Measurements from ENCODE around the gene SLC27A4.

DNA sequence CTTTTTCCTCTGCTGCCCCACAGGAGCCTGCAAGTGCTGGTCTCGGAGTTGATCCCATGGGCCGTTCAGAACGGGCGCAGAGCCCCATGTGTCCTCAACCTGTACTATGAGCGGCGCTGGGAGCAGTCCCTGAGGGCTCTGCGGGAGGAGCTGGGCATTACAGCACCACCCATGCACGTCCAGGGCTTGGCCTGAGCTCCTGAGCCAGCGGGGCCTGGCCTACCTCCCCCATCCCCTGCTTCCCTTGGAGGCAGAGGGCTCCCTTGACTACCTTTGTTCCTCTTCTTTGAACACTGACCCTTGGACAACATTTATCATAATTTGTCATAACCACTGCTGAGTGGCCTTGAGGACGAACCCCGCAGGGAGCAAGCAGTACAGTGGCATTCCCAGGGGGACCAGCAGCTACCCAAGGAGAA lies 6.9 kb upstream of the SLC27A4 start:
- no peak for TF ChIP-seq EZH2phosphoT487 (IDR thresholded peaks at IDR 0.05; ENCODE audit: insufficient read depth, low read depth)
- no peak for TF ChIP-seq EZH2 (IDR thresholded peaks at IDR 0.05; ENCODE audit: insufficient read depth, poor library complexity, severe bottlenecking)

All from GM23248 (cell line).